ENCODE results near the gene ABCC10. TPM values are rescaled to one million over a fixed set of nuclear protein-coding genes. Genes with fewer than 3 reads are reported as not detected.
"Not testable (repeated sequence)": the region's sequence is repeated elsewhere in the genome, so short reads cannot be mapped to it uniquely, and the experiment has no call there.

The ABCC10 gene
- total RNA-seq, result 10 to 100 TPM in 2 of 4 donors, 1 to 10 TPM in 2; 7.8 to 11.0 (median 9.9) TPM
- polyA plus RNA-seq, result 1 to 10 TPM; 8.9 to 9.9 (median 8.9) TPM
- long read RNA-seq, donor 1, partial matches to known transcripts, result 3 of 8 reads
- long read RNA-seq, donor 1, other reads (novel, unspliced or antisense), result 5 of 8 reads
- long read RNA-seq, donor 2, partial matches to known transcripts, result 4 of 10 reads
- long read RNA-seq, donor 2, other reads (novel, unspliced or antisense), result 6 of 10 reads

GRCh38 chr6:43427406-43428111 lies at the start of gene ABCC10:
Gene ABCC10 (plus strand): TSS chr6:43427541. CDS start chr6:43427979, 438 bp downstream.
- intact Hi-C loops (cut with DNase I), result no loop called here
- ATAC-seq (peak; percentile 98), DNase-seq (peak; percentile 95 to 97)
- H3K4me1 ChIP-seq, result peaks cover 15% of the 10 kb centered on the region
- H3K27me3 ChIP-seq (ENCODE audit: insufficient read depth in 3 of 3, low read length in 2 of 3), result no peaks in the 10 kb centered on the region
- H3K36me3 ChIP-seq (ENCODE audit: insufficient read depth in 1 of 2, low read depth in 1 of 2), result peaks cover 0 to 20% of the 10 kb centered on the region in 2 donors
- TF ChIP-seq CTCF (IDR thresholded peaks at IDR 0.05), result peak; percentile 52
- WGBS, 3 donors, result 0 to 1% (median 0%) methylated on average over 43 to 49 of the region's 49 CpGs
- H3K27ac ChIP-seq, result peak within 1 kb of the TSS; percentile 88
- H3K9me3 ChIP-seq, result no peaks in the 10 kb centered on the region
- H3K4me3 ChIP-seq, result peak within 1 kb of the TSS; percentile 85

DNA sequence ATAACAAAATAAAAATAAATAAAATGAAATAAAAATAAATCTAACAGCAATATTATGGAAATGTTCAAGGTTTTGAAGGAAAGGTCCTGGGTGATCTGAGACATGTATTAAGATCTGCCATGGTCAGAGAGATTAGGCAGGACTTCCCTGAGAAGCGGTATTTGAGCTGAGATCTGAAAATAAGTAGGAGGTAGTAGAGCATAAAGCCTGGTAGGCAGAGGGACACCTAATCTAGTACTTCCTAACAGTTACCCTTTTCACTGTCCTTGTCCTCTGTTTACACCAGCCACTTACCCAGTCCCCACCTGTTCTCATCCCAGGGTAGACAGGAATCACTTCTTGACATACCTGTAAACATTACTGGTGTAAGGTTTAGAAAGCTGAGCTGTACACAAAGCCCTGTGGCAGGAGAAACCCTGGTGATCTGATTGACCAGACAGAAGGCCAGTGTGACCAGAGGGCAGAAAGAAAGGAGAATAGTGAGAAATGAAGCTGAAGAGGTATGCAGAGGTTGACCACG lies 49.6 kb upstream of the ABCC10 start:
- 85 to 86% (median 85%) methylated on average over 2 of the region's 2 CpGs for WGBS, 3 donors
- TF ChIP-seq CTCF (IDR thresholded peaks at IDR 0.05), result no peak
- Histone ChIP-seq H3K9me3 (no peaks in the 10 kb centered on the region), H3K4me3 (no peak overlapping the region), H3K4me1 (no peaks in the 10 kb centered on the region), H3K27me3 (ENCODE audit: insufficient read depth in 3 of 3, low read length in 2 of 3) (no peaks in the 10 kb centered on the region), H3K36me3 (ENCODE audit: insufficient read depth in 1 of 2, low read depth in 1 of 2) (no peaks in the 10 kb centered on the region), H3K27ac (no peak overlapping the region)
- DNase-seq (no peak), ATAC-seq (no peak)
- intact Hi-C loops (cut with DNase I), result no loop called here

GRCh38 chr6:43378631-43379030 lies 48.7 kb upstream of the ABCC10 start:
- Histone ChIP-seq H3K27me3 (ENCODE audit: insufficient read depth in 3 of 3, low read length in 2 of 3) (no peaks in the 10 kb centered on the region), H3K27ac (no peak overlapping the region), H3K36me3 (ENCODE audit: insufficient read depth in 1 of 2, low read depth in 1 of 2) (no peaks in the 10 kb centered on the region), H3K9me3 (no peaks in the 10 kb centered on the region), H3K4me1 (no peaks in the 10 kb centered on the region), H3K4me3 (no peak overlapping the region)
- intact Hi-C loops (cut with DNase I), result no loop called here
- WGBS, 3 donors, result 56 to 59% (median 57%) methylated on average over 3 of the region's 3 CpGs
- TF ChIP-seq CTCF (IDR thresholded peaks at IDR 0.05), result no peak
- ATAC-seq, result no peak
- DNase-seq, result no peak

DNA sequence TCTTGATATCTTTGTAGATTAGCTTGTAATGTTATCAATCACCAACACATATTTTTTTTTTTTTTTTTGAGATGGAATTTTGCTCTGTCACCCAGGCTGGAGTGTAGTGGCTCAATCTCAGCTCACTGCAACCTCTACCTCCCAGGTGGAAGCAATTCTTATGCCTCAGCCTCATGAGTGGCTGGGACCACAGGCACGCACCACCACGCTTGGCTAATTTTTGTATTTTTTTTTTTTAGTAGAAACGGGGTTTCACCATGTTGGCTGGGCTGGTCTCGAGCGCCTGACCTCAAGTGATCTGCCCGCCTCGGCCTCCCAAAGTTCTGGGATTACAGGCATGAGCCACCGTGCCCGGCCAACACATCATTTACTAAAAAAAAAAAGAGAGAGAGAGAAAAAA lies 46.5 kb upstream of the ABCC10 start:
- H3K36me3 ChIP-seq (ENCODE audit: insufficient read depth in 1 of 2, low read depth in 1 of 2); DNase-seq; H3K27ac ChIP-seq; H3K4me1 ChIP-seq; H3K27me3 ChIP-seq (ENCODE audit: insufficient read depth in 3 of 3, low read length in 2 of 3); intact Hi-C loops (cut with DNase I); H3K4me3 ChIP-seq; ATAC-seq; H3K9me3 ChIP-seq: not testable (repeated sequence)
- 81 to 84% (median 81%) methylated on average over 9 of the region's 9 CpGs for WGBS, 3 donors

- no peak for TF ChIP-seq CTCF (IDR thresholded peaks at IDR 0.05)
- Histone ChIP-seq H3K27me3 (ENCODE audit: insufficient read depth in 3 of 3, low read length in 2 of 3) (peaks cover 0 to 2% (median 0%) of the 10 kb centered on the region in 3 donors), H3K9me3 (no peaks in the 10 kb centered on the region), H3K4me1 (no peaks in the 10 kb centered on the region), H3K27ac (no peak overlapping the region), H3K36me3 (ENCODE audit: insufficient read depth in 1 of 2, low read depth in 1 of 2) (no peaks in the 10 kb centered on the region), H3K4me3 (no peak overlapping the region)
- intact Hi-C loops (cut with DNase I), result no loop called here
- 78 to 86% (median 81%) methylated on average over 6 of the region's 6 CpGs for whole genome bisulfite sequencing, 3 donors
- DNase-seq, result no peak
- ATAC-seq, result no peak
These were observed 44.2 kb upstream of the ABCC10 start for GRCh38 chr6:43383021-43383667.
